Left hindlimb (tissue), 1 donor: ENCODE measurements around the gene BORCS6.
A peak's percentile ranks its signal among the peaks of the same experiment; 100 is the strongest.
"Not testable (repeated sequence)": the region's sequence is repeated elsewhere in the genome, so short reads cannot be mapped to it uniquely, and the experiment has no call there.

Experiments
- DNase-seq: peaks from one replicate; pipeline ENCODE4 v3.0.0-alpha.2; 2018

BORCS6 gene

DNA sequence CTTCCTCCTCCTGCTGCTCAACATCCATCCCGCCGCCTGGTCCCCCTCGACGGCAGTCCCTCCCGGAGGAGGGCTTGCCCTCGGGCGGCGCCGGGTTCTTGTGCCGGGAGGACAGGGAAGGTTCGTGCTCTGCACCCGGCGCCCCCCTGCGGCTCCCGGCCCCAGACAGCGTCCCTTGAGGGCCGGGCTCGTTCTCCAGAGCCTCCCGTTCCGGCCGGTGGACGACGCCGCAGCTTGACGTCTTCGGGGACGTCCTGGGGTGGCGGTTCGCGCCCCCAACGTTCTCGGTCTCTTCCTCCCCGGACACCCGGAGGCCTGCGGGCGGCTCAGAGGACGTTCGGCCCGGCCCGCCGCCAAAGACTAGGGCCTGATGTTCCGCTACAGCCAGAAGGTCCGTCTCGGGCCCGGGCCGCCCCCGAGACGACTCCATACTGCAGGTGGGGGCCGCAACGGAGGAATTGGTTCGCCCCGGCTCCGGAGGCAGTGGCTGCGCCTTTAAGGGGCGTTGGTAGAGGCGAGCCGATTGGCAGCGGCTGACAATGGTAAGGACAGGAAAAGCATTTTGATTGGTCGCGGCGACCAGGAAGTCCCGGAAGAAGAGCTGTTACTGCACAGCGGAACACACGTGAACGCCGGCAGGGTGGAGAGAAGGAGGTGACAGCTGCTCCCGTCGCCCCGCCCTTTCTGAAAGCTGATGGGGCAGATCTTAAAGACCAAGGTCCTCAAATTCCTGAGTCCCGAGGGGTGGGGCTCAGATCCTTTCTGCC is at the start of gene BORCS6:
BORCS6 (minus strand) TSS at position 470 of the 767 bp plus-strand sequence; CDS start at position 430, 40 bp downstream.
- peak; percentile 97 for DNase-seq

DNA sequence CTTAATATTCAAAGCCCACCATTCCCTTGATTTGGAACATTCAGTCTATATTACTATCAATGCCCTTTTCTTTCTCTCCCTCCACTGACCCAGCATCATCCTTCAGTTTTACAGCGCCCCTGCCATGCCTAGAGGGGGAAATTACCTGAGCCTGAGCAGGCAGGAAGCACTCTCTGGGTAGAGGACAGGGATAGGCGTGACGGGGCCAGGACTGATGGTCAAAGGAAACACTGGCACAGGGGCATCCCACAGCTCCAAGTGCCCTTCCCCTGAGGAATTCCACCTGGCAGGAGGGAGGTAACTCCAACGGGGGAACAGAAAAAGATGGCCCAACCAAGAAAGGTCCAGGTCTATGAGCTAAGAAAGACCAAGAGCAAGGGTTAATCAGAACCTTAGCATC is 47.9 kb upstream of the BORCS6 start:
- DNase-seq = no peak

DNA sequence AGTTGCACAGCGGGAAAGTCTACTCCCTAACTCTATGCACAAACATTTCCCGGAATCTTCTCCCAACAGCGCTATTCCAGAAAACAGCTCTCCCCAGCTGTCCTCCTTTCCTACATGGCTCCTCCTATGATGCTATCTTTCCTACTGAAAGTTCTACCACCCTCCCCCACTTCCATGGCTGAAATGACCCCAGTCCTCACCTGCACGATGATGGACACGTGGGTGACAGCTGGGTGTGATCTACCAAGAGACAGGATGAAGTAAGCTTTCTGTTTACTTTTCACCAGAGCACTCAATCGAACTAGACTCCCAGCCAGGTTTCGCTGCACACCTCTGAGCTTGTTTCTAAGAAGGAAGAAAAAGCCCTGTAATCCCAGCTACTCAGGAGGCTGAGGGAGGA is 47.2 kb upstream of the BORCS6 start:
- no peak for DNase-seq

DNA sequence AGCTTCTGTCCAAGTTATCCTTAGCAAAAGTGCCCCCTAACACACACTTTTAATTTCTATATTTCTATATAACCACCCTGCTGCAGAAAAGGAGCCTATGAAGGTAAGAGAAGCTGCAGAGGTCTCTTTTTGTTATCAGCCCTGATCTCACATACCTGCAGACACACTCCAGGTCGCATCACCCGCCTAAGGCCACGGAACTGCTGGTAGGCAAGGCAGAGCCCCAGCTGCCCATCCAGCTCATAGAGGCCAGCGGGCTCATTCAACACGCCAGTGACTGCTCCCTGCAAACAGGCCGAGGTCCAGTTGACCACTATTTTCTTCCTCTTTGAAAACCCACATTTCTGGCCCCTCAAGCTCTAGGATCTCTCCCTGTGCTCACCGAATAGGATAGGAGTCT is 45.7 kb upstream of the BORCS6 start:
- DNase-seq = no peak

DNA sequence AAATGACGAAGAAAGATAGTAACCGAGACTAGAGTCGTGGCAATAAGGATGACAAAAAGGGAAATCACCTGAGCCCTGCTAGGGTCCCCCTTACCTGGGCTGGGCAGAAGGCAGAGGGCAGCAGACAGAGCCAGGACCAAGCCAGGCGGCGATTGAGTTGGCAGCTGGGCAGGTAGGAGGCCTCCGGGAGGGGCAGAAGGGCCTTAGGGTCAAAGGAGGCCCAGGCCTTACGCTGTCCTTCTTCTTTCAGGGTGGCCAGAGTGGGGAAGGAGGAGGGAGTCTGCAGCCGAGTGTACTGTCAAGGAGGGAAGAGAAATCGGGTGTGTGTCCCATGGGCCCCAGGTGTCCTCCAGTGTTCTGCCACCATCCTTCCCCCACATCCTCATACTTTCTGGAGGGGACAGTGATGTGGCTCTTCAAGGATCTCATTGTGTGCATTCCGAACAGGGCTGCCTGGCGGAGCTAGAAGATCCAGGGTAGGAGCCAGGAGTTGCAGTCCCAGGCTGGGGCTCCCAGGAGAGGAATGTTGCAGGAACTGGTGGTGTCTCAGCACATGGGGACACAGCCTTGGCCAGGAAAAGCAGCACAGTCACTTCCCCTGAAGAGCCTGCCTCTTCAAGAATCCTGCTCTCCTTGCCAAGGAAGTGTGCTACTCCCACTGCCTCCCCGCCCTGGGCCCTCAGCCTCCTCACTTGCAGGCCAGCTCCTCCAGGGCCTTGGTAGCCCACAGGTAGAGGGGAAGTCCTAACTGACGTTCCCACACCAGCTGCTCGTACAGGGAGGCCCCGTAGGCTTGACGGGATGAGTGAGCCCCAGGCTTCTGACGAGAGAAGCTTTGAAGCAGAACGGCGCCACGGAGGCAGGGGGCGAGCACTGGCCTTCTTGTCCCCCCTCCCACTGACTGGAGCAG is 44.6 kb upstream of the BORCS6 start:
- DNase-seq = no peak

DNA sequence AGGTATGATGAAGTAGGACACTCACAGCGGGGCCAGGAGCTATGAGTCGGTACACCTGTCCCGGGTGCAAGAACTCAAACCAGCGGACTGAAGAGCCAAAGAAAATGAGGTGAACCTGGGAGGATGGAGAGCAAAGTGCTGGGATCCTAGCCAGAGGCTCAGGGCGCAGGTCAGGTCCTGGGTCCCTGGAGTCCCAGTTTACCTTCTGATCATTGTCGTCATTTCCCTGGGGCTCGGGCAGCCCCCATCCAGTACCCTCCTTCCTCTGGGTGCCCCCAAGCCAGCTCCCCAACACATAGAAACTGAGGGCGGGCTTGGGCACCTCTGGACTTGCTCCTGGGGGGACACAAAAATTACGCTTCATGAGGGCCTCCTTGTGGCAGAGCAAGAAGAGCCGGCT is 41.7 kb upstream of the BORCS6 start:
- DNase-seq = no peak

DNA sequence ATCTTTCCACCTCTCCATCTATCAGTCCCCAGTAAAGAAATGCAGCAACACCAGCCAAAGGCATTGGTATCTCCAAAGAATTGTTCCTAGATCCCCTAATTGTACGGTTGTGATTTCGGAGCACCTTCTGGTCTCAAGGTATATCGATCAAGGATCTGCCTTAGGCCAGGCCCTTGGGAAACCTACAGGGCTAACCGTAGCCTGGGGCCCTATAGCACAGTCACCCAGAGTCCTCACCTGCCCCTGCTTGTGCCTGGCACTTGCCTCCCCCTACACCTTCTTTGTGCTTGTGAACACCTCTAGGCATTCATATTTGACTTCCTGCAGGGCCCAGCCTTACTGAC is 37.2 kb upstream of the BORCS6 start:
- DNase-seq = no peak

DNA sequence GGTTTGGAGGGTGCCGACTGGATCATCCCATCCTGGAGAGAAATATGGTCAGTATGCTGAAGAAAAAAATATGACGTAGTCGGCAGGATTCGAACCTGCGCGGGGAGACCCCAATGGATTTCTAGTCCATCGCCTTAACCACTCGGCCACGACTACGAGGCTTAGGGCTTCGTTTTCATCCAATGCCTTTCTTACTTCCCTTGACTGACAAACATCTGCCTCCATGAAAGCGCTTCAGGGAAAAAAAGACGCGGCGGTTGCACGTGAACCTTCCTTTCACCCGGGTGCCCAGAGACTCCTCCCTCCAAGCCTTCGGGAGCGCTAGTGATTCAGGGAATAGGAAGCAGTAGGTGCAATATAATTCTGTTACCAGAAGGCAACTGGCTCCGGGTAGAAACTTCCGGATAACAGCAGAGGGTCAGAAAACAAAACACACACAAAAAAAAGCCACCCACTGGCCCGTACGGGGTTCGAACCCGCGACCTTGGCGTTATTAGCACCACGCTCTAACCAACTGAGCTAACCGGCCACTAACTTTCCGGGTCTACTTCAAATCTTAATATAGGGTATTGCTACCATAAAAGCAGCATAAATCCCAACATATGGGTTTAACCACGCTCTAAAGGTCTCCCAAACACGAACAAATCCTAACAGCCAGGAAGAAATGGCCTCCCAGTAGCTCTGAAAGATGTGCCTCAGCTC is 36.7 kb upstream of the BORCS6 start:
- peak; percentile 90 for DNase-seq

DNA sequence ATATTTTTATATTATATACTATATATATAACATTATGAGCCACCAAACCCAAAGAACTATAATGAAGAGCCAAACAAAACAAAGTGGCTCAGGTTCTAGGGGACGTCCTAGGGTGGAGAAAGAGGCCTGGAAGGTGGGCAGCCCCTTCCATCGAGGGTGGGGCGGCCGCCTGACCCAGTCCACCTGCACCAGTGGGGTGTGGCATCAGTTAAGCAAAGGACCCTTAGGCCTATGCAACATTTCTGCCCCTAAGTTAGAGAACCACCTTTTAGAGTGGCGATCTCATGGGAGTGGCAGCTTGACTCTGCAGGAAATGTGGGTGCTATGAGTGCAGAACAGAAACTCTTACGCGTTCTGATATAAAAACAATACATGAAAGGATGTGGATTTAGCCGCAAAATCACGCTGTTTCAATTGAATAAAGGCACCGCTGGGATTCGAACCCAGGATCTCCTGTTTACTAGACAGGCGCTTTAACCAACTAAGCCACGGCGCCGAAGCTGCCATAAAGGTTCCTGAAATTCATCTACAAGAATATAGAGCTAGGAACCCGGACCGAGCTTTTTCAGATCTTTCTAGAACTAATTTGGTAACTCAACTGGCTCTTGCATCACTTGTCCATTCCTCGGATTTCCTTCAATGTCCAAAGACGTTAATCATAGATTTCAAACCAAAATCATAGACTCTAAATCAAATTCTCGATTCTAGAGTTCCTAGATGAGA is 36.0 kb upstream of the BORCS6 start:
- DNase-seq = peak; percentile 69

DNA sequence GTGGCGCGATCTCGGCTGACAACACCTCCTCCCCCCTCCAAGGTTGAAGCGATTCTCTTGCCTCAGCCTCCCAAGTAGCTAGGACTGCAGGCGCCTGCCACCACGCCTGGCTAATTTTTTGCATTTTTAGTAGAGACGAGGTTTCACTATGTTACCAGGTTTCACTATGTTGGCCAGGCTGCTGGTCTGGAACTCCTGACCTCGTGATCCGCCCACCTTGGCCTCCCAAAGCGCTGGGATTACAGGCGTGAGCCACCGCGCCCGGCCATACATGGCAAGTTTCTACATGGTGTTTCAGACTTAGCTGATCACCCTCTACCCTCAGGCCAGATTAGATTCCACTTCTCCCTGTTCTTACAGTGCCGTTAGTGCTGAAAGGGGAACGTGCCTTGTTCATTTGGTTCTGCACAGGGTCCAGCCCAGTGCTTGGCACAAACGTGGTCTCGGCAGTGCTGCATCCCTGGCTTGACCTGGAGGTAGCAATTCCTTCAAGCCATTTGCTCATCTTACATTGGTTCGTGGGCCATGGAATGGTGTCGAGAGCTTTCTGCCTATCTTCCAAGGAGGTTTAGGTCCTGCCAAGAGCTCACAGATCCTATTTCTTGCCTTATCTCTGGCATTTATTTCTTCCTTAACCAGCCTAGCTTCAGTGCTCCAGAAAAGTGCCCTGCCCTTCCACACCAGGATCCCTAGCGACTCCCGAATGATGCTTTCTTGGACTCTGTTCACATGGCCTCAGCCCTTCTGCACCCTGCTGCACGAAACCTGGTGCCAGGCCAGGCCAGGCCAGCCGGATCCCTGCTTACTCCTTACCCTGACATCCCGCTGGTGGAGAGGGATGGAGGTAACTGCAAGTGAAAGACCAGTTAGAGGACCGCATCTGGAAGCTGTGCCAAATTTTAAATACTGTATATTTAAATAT is 35.2 kb upstream of the BORCS6 start:
- no peak for DNase-seq

DNA sequence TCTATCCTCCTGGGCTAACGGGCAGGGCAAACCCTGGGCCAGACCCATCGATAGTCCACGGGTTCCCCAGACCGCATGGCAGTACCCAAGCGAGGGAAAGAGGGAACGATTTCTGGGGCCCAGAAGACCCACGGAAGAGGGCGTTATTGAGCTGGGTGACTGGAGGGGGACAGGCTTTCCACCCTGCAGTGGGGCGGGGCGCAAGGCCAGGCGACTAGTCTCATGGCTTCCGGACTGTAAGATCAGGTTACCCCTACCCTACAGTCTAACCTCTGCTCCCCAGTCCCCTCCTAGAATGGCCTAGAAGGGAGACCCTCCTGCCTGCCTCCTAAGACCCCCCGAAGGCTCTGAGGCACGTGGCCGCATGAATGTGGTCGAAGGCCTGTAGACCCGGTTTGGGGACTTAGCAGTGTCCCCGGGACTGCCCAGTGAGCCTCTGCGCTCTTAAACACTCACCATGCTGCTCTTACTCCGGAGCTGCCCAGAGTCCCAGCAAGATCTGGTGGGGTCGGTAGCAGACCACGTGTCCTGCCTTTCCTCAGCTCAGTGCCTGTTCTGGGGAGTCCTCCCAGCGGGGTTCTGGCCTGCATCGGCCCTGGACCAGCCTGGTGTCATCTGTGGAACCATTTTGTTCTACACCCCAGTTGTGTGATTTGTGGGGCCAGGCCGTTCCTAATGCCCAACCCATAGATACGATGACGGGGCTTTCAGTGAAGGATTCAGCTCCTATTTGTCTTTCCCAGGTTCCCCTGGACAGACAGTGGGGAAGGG is 33.6 kb upstream of the BORCS6 start:
- peak; percentile 80 for DNase-seq

DNA sequence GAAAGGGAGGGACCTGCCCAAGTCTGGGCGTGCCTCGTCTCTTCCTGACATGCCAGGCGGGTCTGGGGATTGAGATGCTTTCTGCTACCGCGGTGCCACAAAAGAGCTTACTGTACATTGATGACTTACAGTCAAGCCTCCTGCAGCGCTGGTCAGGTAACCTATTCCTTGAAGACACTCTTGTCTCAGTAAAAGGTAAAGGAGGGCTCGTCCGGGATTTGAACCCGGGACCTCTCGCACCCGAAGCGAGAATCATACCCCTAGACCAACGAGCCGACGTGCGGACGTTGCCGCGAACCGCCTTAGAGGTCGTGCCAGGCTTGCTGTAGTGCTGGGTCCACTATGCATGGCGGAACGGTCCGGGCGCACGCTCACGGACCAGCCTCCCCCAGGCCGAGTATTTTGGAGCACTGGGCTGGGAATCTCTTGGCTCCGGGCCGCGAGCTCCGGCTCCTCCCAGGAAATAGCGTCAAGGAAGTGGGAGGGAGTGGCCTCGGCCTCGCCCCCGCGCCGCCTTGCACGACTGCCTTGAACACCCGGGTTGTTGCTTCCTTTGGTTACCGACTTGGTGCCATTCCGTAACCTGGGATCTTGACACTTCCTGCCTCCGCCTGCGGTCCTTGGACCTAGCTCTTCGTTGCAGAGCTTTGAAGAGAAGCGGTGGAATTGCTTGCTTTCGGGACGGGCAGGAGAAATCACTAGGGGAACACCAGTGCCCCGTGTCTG is 32.8 kb upstream of the BORCS6 start:
- peak; percentile 96 for DNase-seq

DNA sequence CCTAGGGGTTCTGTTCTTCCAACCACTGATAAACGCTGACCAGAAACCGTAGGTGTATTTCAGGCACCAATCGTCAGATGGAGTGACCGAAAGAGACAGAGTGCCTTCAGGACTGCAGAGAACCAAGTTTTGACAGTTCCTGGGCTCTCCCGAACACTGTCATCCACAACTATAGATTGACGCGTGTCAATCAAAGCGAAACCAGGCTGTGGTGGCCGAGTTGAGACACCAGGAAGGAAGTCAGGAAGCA is 32.3 kb upstream of the BORCS6 start:
- no peak for DNase-seq

DNA sequence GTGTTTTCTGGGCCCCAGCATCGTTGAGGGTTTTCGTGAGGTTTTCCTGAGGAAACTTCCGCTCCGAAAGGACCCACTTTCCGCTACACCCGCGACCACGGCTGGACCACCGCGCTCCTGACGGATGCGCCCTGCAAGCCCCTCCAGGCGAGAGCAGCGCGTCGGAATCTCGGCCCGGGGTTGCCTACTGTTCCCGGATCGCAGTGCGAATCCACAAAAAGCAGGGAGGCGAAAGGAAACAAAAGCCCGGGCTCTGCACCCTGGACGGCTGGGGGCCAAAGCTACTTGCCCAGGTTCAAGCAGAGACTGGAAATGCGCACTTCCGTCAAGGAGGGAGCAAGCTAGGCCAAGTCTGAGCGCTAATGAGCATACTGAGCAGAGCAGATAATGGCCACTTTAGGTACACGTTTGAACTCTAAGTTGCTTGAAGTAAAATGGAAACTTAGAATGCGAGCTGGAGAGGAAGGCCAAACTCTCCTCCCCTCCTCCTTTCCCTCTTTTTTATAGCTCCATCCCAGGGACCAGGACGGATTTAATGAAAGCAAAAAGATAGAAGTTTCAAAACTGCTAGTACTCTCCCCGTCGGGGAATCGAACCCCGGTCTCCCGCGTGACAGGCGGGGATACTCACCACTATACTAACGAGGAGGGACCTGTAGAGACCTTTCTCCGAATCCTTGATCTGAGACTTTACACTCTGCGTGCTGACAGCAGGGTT is 31.8 kb upstream of the BORCS6 start:
- peak; percentile 96 for DNase-seq

DNA sequence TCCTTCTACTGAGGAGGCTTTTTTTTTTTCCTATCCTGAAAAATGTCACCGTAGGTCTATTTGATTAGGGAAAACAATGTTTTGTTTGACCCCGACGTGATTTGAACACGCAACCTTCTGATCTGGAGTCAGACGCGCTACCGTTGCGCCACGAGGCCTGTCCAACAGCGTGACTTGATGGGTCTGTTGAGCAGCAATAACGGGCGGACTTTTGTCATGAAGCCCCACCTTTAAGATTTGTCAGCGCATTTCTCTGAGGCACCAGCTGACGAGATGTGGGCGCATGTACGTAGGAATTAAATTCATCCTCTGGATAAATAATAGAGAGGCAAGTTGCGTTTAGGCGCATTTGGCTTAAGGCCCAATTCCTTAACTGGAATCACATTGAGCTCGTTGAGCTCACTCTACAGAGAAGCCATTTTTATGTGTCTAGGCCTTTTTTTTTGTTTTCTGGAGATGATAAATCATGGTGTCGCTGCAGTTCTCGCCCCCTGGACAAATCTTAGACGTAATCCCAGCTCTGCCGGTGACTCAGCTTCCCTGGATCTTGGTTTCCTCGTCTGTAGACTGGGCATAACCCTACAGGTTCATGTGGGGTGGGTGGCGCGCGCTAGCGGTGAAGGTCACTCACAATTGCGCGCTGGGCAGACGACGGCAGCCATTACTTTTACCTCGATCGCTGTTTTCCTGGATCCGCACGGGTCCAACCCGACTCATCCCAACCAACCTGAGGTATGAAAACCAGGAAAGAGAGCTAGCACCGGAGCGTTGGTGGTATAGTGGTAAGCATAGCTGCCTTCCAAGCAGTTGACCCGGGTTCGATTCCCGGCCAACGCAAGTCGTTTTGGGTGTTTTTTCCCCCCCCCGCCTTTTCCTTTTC is 31.0 kb upstream of the BORCS6 start:
- DNase-seq = peak; percentile 96

DNA sequence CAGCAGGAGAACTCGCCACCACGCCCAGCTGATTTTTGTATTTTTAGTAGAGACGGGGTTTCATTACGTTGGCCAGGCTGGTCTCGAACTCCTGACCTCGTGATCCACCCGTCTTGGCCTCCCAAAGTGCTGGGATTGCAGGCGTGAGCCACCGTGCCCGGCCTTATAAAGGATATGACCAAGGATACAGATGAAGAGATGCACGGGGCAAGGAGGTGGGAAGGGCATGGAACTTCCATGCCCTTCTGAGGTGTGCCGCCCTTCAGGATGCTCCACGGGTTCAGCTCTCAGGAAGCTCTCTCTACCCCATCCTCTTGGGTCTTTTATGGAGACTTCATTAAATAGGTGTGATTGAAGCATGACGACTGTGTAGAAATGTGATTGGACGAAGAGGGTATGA is 24.0 kb upstream of the BORCS6 start:
- not testable (repeated sequence) for DNase-seq

DNA sequence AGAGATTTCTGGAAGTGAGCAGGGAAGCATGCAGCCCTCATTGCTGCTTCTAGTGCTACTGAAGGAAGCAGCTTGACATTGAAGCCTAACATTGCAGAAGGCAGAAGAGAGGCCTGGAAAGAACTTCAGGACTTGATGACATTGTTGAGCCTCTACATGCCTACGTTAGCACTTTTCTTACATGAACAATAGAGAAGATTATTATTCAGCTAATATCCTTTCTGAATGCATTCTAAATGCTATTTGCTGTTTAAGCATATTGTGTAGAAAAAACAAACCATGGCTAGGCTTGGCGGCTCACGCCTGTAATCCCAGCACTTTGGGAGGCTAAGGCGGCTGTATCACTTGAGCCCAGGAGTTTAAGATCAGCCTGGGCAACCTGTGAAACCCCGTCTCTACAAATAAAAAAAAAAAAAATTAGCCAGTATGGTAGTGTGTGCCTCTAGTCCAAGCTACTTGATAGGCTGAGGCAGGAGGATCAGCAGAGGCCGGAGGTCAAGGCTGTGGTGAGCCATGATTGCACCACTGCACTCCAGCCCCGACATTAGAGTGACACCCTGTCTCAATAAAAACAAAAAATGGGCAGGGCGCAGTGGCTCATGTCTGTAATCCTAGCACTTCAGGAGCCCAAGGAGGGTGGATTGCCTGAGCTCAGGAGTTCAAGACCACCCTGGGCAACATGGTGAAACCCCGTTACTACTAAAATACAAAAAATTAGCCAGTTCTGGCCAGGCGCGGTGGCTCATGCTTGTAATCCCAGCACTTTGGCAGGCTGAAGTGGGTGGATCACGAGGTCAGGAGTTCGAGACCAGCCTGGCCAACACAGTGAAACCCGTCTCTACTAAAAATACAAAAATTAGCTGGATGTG is 22.6 kb upstream of the BORCS6 start:
- DNase-seq = no peak
